ENCODE measurements around the gene NLRP10.

Gene NLRP10

DNA sequence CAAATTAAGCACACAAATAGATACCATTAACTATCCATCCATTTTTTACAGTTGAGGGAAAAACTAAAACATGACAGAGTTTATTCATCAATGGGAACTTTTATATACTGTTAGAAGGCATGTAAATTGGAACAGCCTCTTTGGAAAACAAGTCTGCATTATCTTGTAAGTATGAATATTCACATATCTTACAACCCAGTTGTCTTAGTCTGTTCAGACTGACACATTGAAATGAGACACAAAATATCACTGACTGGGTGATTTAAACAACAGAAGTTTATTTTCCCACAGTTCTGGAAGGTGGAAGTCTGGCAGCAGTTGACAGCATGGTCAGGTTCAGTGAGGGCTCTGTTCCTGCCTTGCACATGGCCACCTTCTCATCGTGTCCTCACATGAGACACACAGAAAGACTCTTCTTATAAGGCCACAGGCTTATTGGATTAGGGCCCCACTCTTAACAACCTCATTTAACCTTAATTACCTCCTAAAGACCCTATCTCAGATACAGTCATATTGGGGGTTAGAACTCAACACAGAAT, 16.4 kb upstream of the NLRP10 start:
- Histone ChIP-seq H3K4me2 (ENCODE audit: low read length) (no peak overlapping the region), H3K79me2 (ENCODE audit: insufficient read depth, low read length) (no peaks in the 10 kb centered on the region), H2AFZ (ENCODE audit: low read length) (no peak overlapping the region), H3K36me3 (ENCODE audit: insufficient read depth, low read length) (no peaks in the 10 kb centered on the region), H3K4me1 (ENCODE audit: insufficient read depth, low read length, severe bottlenecking) (peaks cover 9% of the 10 kb centered on the region), H4K20me1 (ENCODE audit: insufficient read depth, low read length) (no peaks in the 10 kb centered on the region), H3K27me3 (ENCODE audit: insufficient read depth, low read length) (no peaks in the 10 kb centered on the region), H3F3A (ENCODE audit: insufficient read depth, low read length) (no peaks in the 10 kb centered on the region), H3K9me3 (ENCODE audit: low read length) (no peaks in the 10 kb centered on the region), H3K27ac (ENCODE audit: low read depth, low read length, poor library complexity, severe bottlenecking) (no peak overlapping the region), H3K4me3 (ENCODE audit: low read depth, low read length, poor library complexity, severe bottlenecking) (no peak overlapping the region), H3K9me2 (ENCODE audit: low read depth, low read length) (no peaks in the 10 kb centered on the region), H3K9ac (ENCODE audit: low read length) (no peak overlapping the region)
- TF ChIP-seq, protein P1, sequence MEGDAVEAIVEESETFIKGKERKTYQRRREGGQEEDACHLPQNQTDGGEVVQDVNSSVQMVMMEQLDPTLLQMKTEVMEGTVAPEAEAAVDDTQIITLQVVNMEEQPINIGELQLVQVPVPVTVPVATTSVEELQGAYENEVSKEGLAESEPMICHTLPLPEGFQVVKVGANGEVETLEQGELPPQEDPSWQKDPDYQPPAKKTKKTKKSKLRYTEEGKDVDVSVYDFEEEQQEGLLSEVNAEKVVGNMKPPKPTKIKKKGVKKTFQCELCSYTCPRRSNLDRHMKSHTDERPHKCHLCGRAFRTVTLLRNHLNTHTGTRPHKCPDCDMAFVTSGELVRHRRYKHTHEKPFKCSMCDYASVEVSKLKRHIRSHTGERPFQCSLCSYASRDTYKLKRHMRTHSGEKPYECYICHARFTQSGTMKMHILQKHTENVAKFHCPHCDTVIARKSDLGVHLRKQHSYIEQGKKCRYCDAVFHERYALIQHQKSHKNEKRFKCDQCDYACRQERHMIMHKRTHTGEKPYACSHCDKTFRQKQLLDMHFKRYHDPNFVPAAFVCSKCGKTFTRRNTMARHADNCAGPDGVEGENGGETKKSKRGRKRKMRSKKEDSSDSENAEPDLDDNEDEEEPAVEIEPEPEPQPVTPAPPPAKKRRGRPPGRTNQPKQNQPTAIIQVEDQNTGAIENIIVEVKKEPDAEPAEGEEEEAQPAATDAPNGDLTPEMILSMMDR (IDR thresholded peaks at IDR 0.05; ENCODE audit: low read length), result no peak
- no peak for TF ChIP-seq EZH2 (IDR thresholded peaks at IDR 0.05; ENCODE audit: borderline replicate concordance, low read length)

GRCh38 chr11:7977232-7977917, 12.1 kb upstream of the NLRP10 start:
- H3K36me3 ChIP-seq (ENCODE audit: insufficient read depth, low read length), result no peaks in the 10 kb centered on the region
- H3K27me3 ChIP-seq (ENCODE audit: insufficient read depth, low read length), result no peaks in the 10 kb centered on the region
- TF ChIP-seq, protein P1 (IDR thresholded peaks at IDR 0.05; ENCODE audit: low read length), result no peak
- no peak for TF ChIP-seq EZH2 (IDR thresholded peaks at IDR 0.05; ENCODE audit: borderline replicate concordance, low read length)
- H3K9ac ChIP-seq (ENCODE audit: low read length), result no peak overlapping the region
- H2AFZ ChIP-seq (ENCODE audit: low read length), result no peak overlapping the region
- H3K4me2 ChIP-seq (ENCODE audit: low read length), result no peak overlapping the region
- H3K9me2 ChIP-seq (ENCODE audit: low read depth, low read length), result no peaks in the 10 kb centered on the region
- no peak overlapping the region for H3K4me3 ChIP-seq (ENCODE audit: low read depth, low read length, poor library complexity, severe bottlenecking)
- H4K20me1 ChIP-seq (ENCODE audit: insufficient read depth, low read length), result no peaks in the 10 kb centered on the region
- H3K27ac ChIP-seq (ENCODE audit: low read depth, low read length, poor library complexity, severe bottlenecking), result no peak overlapping the region
- H3K4me1 ChIP-seq (ENCODE audit: insufficient read depth, low read length, severe bottlenecking), result no peaks in the 10 kb centered on the region
- no peaks in the 10 kb centered on the region for H3K9me3 ChIP-seq (ENCODE audit: low read length)
- H3K79me2 ChIP-seq (ENCODE audit: insufficient read depth, low read length), result no peaks in the 10 kb centered on the region
- no peaks in the 10 kb centered on the region for H3F3A ChIP-seq (ENCODE audit: insufficient read depth, low read length)

- Histone ChIP-seq H3K4me3 (ENCODE audit: low read depth, low read length, poor library complexity, severe bottlenecking) (no peak overlapping the region), H3K27me3 (ENCODE audit: insufficient read depth, low read length) (no peaks in the 10 kb centered on the region), H3K9ac (ENCODE audit: low read length) (no peak overlapping the region), H3F3A (ENCODE audit: insufficient read depth, low read length) (no peaks in the 10 kb centered on the region), H3K79me2 (ENCODE audit: insufficient read depth, low read length) (no peaks in the 10 kb centered on the region), H4K20me1 (ENCODE audit: insufficient read depth, low read length) (no peaks in the 10 kb centered on the region), H3K4me2 (ENCODE audit: low read length) (no peak overlapping the region), H3K4me1 (ENCODE audit: insufficient read depth, low read length, severe bottlenecking) (no peaks in the 10 kb centered on the region), H3K36me3 (ENCODE audit: insufficient read depth, low read length) (no peaks in the 10 kb centered on the region), H2AFZ (ENCODE audit: low read length) (no peak overlapping the region), H3K27ac (ENCODE audit: low read depth, low read length, poor library complexity, severe bottlenecking) (no peak overlapping the region), H3K9me2 (ENCODE audit: low read depth, low read length) (no peaks in the 10 kb centered on the region), H3K9me3 (ENCODE audit: low read length) (no peaks in the 10 kb centered on the region)
- TF ChIP-seq EZH2 (IDR thresholded peaks at IDR 0.05; ENCODE audit: borderline replicate concordance, low read length), result no peak
- TF ChIP-seq, protein P1 (IDR thresholded peaks at IDR 0.05; ENCODE audit: low read length), result no peak
Observed at GRCh38 chr11:7974668-7975067, 9.4 kb upstream of the NLRP10 start.
